Stimulated activated CD8-positive, alpha-beta memory T cell treated with anti-CD3 and anti-CD28 coated beads, Interleukin-4, amount 100 ng/mL, for 24 hours (primary cell): ENCODE measurements around the gene PCDHGB4.
"Not testable (repeated sequence)": the region's sequence is repeated elsewhere in the genome, so short reads cannot be mapped to it uniquely, and the experiment has no call there.

Experiments
- DNase-seq: peaks from one replicate; pipeline ENCODE4 v3.0.0-alpha.2; 2020; ENCODE audit warnings: low read depth

PCDHGB4 gene

GRCh38 chr5:141430332-141431113 is 43.0 kb downstream of the PCDHGB4 start, which contains the start of gene PCDHGA12:
PCDHGA12 (plus strand) TSS chr5:141430507; CDS start chr5:141430760, 253 bp downstream.
- no peak for DNase-seq

DNA sequence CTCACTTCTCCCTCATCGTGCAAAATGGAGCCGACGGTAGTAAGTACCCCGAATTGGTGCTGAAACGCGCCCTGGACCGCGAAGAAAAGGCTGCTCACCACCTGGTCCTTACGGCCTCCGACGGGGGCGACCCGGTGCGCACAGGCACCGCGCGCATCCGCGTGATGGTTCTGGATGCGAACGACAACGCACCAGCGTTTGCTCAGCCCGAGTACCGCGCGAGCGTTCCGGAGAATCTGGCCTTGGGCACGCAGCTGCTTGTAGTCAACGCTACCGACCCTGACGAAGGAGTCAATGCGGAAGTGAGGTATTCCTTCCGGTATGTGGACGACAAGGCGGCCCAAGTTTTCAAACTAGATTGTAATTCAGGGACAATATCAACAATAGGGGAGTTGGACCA is 43.8 kb downstream of the PCDHGB4 start:
- DNase-seq, result no peak

DNA sequence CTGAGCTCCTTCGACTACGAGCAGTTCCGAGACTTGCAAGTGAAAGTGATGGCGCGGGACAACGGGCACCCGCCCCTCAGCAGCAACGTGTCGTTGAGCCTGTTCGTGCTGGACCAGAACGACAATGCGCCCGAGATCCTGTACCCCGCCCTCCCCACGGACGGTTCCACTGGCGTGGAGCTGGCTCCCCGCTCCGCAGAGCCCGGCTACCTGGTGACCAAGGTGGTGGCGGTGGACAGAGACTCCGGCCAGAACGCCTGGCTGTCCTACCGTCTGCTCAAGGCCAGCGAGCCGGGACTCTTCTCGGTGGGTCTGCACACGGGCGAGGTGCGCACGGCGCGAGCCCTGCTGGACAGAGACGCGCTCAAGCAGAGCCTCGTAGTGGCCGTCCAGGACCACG is 44.8 kb downstream of the PCDHGB4 start:
- DNase-seq, result not testable (repeated sequence)

GRCh38 chr5:141432726-141433125 is 45.2 kb downstream of the PCDHGB4 start:
- DNase-seq, result not testable (repeated sequence)

- DNase-seq, result no peak
Measured at GRCh38 chr5:141434006-141434405, 46.5 kb downstream of the PCDHGB4 start.

DNA sequence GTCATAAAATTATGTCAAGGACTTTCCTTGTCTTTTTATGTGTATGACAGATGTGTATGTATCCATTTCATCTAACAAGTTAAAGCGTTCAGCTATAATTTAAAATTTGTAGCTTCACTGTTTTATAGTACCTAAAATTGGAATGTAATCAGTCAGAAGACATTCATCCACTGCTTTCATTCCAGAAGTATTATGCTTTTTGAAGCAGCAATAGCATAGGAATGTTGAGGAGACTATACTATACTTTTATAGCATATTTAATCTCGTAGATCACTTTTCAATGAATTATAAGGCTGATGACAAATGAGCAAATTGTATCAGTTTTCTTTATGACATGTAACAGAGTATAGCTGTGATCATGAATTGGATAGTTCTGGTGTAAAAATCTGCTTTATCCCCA is 49.7 kb downstream of the PCDHGB4 start:
- DNase-seq, result no peak

DNA sequence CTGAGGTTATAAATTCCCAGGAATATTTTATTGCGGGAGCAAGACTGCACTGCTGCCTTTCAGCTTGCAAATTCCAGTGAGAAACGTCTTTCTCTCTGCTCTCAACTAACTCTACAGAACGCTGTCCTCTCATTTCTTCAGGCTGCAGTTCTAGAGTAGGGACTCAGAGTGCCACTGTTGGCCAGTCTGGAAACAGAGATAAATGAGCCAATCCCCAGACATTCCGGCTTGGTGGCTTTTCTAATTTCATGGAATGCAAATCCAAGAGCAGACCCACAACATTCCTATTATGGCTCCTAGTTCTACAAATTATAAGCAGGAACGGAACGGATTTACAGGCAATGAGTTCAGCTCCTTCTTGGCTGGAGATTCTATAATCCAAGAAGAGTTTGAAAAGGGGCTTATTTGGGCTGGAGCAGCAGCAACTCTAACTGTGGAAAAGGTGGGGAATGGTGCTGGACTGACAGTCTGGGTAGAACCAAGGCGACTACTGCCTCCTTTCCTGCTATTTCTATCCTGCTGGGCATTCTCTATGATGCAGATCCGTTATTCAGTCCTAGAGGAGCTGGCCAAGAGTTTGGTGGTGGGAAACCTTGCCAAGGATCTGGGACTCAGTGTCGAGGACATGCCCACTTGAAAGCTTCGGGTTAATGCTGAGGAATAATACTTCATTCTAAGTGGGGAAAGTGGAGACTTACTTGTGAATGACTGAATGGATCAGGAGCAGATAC is 52.1 kb downstream of the PCDHGB4 start:
- DNase-seq, result no peak
